Heart right ventricle (tissue), 16 donors: Measurements from ENCODE around the gene GRM7. TPM values are rescaled to one million over a fixed set of nuclear protein-coding genes. Genes with fewer than 3 reads are reported as not detected.

ENCODE experiments used
- ATAC-seq, 8 donors: fragments of 200-7000 bp; cut with Tn5 transposase; one replicate each; pipeline ENCODE4 v1.9.1; 2020; ENCODE audit warnings: mild to moderate bottlenecking in 8 of 8, moderate library complexity in 8 of 8, moderate number of reproducible peaks in 1 of 8
- DNase-seq, 2 donors: peaks; one replicate each; pipeline ENCODE4 v3.0.0-alpha.2; 2020
- H3K27ac ChIP-seq, 10 donors: fragments of 200-600 bp; sonication (generic) in 2 of 10; one replicate each; pipeline versions ENCODE4 v1.5.0 to v1.8.0; 2020 to 2022; ENCODE audit warnings: mild to moderate bottlenecking in 3 of 10
- H3K27me3 ChIP-seq, 7 donors: fragments of 200-600 bp; one replicate each; pipeline ENCODE4 v1.8.0; 2021 to 2022; ENCODE audit warnings: mild to moderate bottlenecking in 2 of 7
- H3K36me3 ChIP-seq, 9 donors: fragments of 200-600 bp; sonication (generic) in 1 of 9; one replicate each; pipeline versions ENCODE4 v1.5.0 to v1.8.0; 2020 to 2022; ENCODE audit warnings: mild to moderate bottlenecking in 2 of 9
- H3K4me1 ChIP-seq, 9 donors: fragments of 200-600 bp; sonication (generic) in 1 of 9; one replicate each; pipeline versions ENCODE4 v1.5.0 to v1.8.0; 2020 to 2022; ENCODE audit warnings: mild to moderate bottlenecking in 4 of 9
- H3K4me3 ChIP-seq, 10 donors: fragments of 200-600 bp; sonication (generic) in 2 of 10; one replicate each; pipeline versions ENCODE4 v1.5.0 to v1.8.0; 2020 to 2022; ENCODE audit warnings: mild to moderate bottlenecking in 7 of 10, moderate library complexity in 2 of 10
- H3K9me3 ChIP-seq, 11 donors: fragments of 200-600 bp in 10 of 11; sonication (generic) in 2 of 11; one replicate each; pipeline versions ENCODE4 v1.5.0 to v1.8.0; 2013 to 2022; ENCODE audit warnings: mild to moderate bottlenecking in 2 of 11, control low read depth in 1 of 11, moderate library complexity in 1 of 11
- WGBS, 2 donors: extraction: QIAGEN DNeasy Blood & Tissue Kit; methylation state at CpG; one replicate each; pipeline ENCODE4 v1.1.7; 2013; ENCODE audit warnings: inconsistent platforms in 1 of 2; 5-methylcytosine and 5-hydroxymethylcytosine counted together
- intact Hi-C, 10 donors: fragments of 100-400 bp; cut with DNase I; formaldehyde crosslinking; loops; one replicate each; pipeline versions ENCODE4 v1.11.1 to v1.14.2; 2022
- polyA plus RNA-seq, 2 donors: library from polyadenylated mRNA; stranded (reverse); fragments of 200-250 nt; gene quantifications; one replicate each; pipeline ENCODE4 v1.2.3, GENCODE V29; 2013
- total RNA-seq, 10 donors: library from RNA; stranded (reverse); fragmentation: NEBNext Ultra II Directional in 3 of 10; extraction: Animal tissue kit (Norgen Biotek cat#: 25700) in 3 of 10; gene quantifications; one replicate each; pipeline versions ENCODE4 v1.2.1 to v1.2.4, GENCODE V29; 2021 to 2023
- TF ChIP-seq, protein P1 (sequence below), 9 donors: fragments of 200-600 bp; sonication (generic) in 2 of 9; IDR thresholded peaks; one replicate each; pipeline versions ENCODE4 v1.5.0 to v1.8.0; 2021 to 2022; ENCODE audit warnings: antibody characterized with exemption in 9 of 9, mild to moderate bottlenecking in 5 of 9, moderate library complexity in 1 of 9
- donor health status: Arrhythmogenic right ventricular cardiomyopathy.
- donor health status: ischemic (EF 13 %, LVEDD 7.1; RV severe dilation, severe dysfunction).
- donor health status: healthy with polysubstance abuse.
- donor health status: DM: no; HTN: yes; CAD: no.
- donor health status: DM: no; HTN: no; CAD: no.
- donor health status: ischemic (EF 25% LVEDD 6.9; RV normal size, moderate dysfunction).
- donor health status: ischemic (EF 25% LVEDD 5.7; RV mildly dilated, moderate dysfunction).
- donor health status: healthy.
- donor health status: DM: yes; HTN: yes; CAD: no.
- donor health status: Ischemic cardiomyopathy.
- donor health status: ischemic (EF 35%, LVEDD 5.7; RV mildly dilated, moderate dysfunction).
- donor health status: nonischemic (EF 11% LVEDD 7.7; RV severe dilation, severe dysfunction).
- donor health status: DM: yes; HTN: yes; CAD: no.
- donor health status: PGD.
- donor health status: ischemic (EF 29% LVEDD 5.4; RV normal size, mild dysfunction).
- donor health status: nonischemic (EF 23%, LVEDD 6.1; RV moderate dilation, normal function).

The GRM7 gene
- total and polyA plus RNA-seq, 12 donors: not detected

DNA sequence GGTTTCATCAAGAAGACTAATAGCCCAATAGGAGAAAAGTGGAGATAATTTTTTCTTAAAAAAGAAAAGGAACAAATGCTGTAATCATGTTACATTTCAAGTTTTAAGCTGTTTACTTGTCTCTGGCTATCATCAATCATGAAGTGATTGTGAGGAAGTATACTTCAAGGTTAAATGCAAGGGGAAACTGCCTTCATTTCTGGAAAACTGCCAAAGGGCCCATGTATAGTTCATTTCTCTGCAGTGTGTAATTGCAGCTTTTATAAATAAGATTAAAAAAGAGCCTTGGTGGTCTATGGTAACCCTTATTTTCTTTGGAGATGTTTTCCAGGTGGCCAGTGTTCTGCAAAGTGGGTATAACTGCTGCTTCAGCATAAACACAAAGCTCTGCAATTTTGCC is 101.9 kb downstream of the GRM7 start:
- DNase-seq (no peak), ATAC-seq (no peak)
- TF ChIP-seq, protein P1, sequence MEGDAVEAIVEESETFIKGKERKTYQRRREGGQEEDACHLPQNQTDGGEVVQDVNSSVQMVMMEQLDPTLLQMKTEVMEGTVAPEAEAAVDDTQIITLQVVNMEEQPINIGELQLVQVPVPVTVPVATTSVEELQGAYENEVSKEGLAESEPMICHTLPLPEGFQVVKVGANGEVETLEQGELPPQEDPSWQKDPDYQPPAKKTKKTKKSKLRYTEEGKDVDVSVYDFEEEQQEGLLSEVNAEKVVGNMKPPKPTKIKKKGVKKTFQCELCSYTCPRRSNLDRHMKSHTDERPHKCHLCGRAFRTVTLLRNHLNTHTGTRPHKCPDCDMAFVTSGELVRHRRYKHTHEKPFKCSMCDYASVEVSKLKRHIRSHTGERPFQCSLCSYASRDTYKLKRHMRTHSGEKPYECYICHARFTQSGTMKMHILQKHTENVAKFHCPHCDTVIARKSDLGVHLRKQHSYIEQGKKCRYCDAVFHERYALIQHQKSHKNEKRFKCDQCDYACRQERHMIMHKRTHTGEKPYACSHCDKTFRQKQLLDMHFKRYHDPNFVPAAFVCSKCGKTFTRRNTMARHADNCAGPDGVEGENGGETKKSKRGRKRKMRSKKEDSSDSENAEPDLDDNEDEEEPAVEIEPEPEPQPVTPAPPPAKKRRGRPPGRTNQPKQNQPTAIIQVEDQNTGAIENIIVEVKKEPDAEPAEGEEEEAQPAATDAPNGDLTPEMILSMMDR (IDR thresholded peaks at IDR 0.05): no peak
- Histone ChIP-seq H3K27ac (no peak overlapping the region), H3K36me3 (no peaks in the 10 kb centered on the region), H3K27me3 (no peaks in the 10 kb centered on the region), H3K4me3 (no peak overlapping the region), H3K4me1 (no peaks in the 10 kb centered on the region), H3K9me3 (no peaks in the 10 kb centered on the region)
- intact Hi-C loops: no loop called here

- no peaks in the 10 kb centered on the region for H3K36me3 ChIP-seq
- intact Hi-C loops: no loop called here
- no peaks in the 10 kb centered on the region for H3K27me3 ChIP-seq
- H3K27ac ChIP-seq: no peak overlapping the region
- ATAC-seq: no peak
- no peak overlapping the region for H3K4me3 ChIP-seq
- no peak for DNase-seq
- TF ChIP-seq, protein P1 (IDR thresholded peaks at IDR 0.05): no peak
- WGBS, 2 donors: 64 to 69% methylated on average over 5 of the region's 5 CpGs
- no peaks in the 10 kb centered on the region for H3K9me3 ChIP-seq
- H3K4me1 ChIP-seq: no peaks in the 10 kb centered on the region
Measured at GRCh38 chr3:6965881-6966280, 105.0 kb downstream of the GRM7 start.

DNA sequence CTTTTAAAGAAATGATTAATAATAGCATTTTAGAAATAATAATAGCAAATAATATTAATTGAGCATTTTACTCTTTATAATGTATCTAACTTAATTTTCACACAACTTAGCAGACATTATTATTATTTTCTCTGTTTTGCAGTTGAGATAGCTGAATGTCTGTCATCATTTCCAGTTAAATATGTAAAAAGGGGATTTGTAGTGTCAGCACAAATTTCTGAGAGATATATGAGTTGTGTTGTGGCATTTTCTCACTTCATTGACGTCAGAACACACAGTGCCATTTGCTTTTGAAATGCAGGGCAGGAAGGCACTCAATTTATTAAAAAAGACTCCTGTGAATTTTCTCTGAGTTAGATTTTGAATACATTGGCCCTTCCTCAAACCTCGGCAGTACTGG is 111.0 kb downstream of the GRM7 start:
- Histone ChIP-seq H3K9me3 (no peaks in the 10 kb centered on the region), H3K4me1 (no peaks in the 10 kb centered on the region), H3K4me3 (no peak overlapping the region), H3K27me3 (peaks cover 0 to 4% (median 0%) of the 10 kb centered on the region in 7 donors), H3K27ac (no peak overlapping the region), H3K36me3 (no peaks in the 10 kb centered on the region)
- DNase-seq: no peak
- TF ChIP-seq, protein P1 (IDR thresholded peaks at IDR 0.05): no peak
- WGBS, 2 donors: 84 to 92% methylated on average over 2 of the region's 2 CpGs
- no peak for ATAC-seq
- intact Hi-C loops: no loop called here

GRCh38 chr3:6985848-6986247 is 124.9 kb downstream of the GRM7 start:
- Histone ChIP-seq H3K4me3 (no peak overlapping the region), H3K9me3 (no peaks in the 10 kb centered on the region), H3K4me1 (no peaks in the 10 kb centered on the region), H3K27me3 (no peaks in the 10 kb centered on the region), H3K27ac (no peak overlapping the region), H3K36me3 (no peaks in the 10 kb centered on the region)
- 88 to 91% methylated on average over 7 of the region's 7 CpGs for WGBS, 2 donors
- TF ChIP-seq, protein P1 (IDR thresholded peaks at IDR 0.05): no peak
- no peak for DNase-seq
- intact Hi-C loops: no loop called here
- no peak for ATAC-seq
